Measurements from ENCODE around the gene PTPN23. TPM values are rescaled to one million over a fixed set of nuclear protein-coding genes. Genes with fewer than 3 reads are reported as not detected.

Gene PTPN23
- total and polyA plus RNA-seq, 2 experiments from 2014 or later, result 14.3 to 48.8 TPM

DNA sequence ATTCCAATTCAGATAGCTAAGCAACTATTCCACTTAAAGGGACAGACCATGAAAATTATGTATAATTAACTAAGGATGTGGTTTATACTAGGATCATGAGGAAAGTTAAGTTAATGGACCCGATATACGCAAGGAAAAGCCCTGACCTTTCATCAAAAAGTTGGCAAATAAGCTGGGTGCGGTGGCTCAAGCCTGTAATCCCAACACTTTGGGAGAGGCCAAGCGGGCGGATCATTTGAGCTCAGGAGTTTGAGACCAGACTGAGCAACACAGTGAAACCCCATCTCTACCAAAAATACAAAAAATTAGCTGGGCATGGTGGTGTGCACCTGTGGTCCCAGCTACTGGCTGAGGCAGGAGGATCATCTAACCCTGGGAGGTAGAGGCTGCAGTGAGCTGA is 55.4 kb downstream of the PTPN23 start:
- peaks cover 5% of the 10 kb centered on the region; the same call in 2 of the 3 replicates for H3K4me1 Mint-ChIP-seq
- H3K9me2 ChIP-seq (ENCODE audit: insufficient read depth), result no peaks in the 10 kb centered on the region
- no peak overlapping the region for H2AFZ ChIP-seq
- no peak overlapping the region for H3K4me2 ChIP-seq
- peaks cover 11% of the 10 kb centered on the region for H4K20me1 ChIP-seq (replicated peaks; ENCODE audit: insufficient read depth)
- no peaks in the 10 kb centered on the region for H3K9me3 Mint-ChIP-seq
- no peaks in the 10 kb centered on the region; the same call in 1 of the 2 replicates for H3K4me1 ChIP-seq (ENCODE audit: insufficient read depth)
- no peaks in the 10 kb centered on the region for H3K27me3 Mint-ChIP-seq (ENCODE audit: insufficient read depth, low read depth, poor library complexity)
- no peak overlapping the region for H3K27ac Mint-ChIP-seq
- no peak for ATAC-seq
- peaks cover 17% of the 10 kb centered on the region for H3K79me2 ChIP-seq (replicated peaks; ENCODE audit: insufficient read depth)
- no peak overlapping the region for H3K4me3 Mint-ChIP-seq
- H3K36me3 Mint-ChIP-seq (ENCODE audit: low read depth), result peaks cover 58% of the 10 kb centered on the region
- H3K27me3 ChIP-seq (ENCODE audit: insufficient read depth), result no peaks in the 10 kb centered on the region
- no peak overlapping the region for H3K27ac ChIP-seq (ENCODE audit: low read depth)
- TF ChIP-seq EZH2phosphoT487 (IDR thresholded peaks at IDR 0.05; ENCODE audit: unreplicated experiment) (no peak), EZH2 (IDR thresholded peaks at IDR 0.05; ENCODE audit: low read depth, unreplicated experiment) (no peak)
- TF ChIP-seq, protein P1, sequence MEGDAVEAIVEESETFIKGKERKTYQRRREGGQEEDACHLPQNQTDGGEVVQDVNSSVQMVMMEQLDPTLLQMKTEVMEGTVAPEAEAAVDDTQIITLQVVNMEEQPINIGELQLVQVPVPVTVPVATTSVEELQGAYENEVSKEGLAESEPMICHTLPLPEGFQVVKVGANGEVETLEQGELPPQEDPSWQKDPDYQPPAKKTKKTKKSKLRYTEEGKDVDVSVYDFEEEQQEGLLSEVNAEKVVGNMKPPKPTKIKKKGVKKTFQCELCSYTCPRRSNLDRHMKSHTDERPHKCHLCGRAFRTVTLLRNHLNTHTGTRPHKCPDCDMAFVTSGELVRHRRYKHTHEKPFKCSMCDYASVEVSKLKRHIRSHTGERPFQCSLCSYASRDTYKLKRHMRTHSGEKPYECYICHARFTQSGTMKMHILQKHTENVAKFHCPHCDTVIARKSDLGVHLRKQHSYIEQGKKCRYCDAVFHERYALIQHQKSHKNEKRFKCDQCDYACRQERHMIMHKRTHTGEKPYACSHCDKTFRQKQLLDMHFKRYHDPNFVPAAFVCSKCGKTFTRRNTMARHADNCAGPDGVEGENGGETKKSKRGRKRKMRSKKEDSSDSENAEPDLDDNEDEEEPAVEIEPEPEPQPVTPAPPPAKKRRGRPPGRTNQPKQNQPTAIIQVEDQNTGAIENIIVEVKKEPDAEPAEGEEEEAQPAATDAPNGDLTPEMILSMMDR (conservative IDR thresholded peaks at IDR 0.05; ENCODE audit: low read depth in 2 of 2), result no peak
- TF ChIP-seq, protein P2, sequence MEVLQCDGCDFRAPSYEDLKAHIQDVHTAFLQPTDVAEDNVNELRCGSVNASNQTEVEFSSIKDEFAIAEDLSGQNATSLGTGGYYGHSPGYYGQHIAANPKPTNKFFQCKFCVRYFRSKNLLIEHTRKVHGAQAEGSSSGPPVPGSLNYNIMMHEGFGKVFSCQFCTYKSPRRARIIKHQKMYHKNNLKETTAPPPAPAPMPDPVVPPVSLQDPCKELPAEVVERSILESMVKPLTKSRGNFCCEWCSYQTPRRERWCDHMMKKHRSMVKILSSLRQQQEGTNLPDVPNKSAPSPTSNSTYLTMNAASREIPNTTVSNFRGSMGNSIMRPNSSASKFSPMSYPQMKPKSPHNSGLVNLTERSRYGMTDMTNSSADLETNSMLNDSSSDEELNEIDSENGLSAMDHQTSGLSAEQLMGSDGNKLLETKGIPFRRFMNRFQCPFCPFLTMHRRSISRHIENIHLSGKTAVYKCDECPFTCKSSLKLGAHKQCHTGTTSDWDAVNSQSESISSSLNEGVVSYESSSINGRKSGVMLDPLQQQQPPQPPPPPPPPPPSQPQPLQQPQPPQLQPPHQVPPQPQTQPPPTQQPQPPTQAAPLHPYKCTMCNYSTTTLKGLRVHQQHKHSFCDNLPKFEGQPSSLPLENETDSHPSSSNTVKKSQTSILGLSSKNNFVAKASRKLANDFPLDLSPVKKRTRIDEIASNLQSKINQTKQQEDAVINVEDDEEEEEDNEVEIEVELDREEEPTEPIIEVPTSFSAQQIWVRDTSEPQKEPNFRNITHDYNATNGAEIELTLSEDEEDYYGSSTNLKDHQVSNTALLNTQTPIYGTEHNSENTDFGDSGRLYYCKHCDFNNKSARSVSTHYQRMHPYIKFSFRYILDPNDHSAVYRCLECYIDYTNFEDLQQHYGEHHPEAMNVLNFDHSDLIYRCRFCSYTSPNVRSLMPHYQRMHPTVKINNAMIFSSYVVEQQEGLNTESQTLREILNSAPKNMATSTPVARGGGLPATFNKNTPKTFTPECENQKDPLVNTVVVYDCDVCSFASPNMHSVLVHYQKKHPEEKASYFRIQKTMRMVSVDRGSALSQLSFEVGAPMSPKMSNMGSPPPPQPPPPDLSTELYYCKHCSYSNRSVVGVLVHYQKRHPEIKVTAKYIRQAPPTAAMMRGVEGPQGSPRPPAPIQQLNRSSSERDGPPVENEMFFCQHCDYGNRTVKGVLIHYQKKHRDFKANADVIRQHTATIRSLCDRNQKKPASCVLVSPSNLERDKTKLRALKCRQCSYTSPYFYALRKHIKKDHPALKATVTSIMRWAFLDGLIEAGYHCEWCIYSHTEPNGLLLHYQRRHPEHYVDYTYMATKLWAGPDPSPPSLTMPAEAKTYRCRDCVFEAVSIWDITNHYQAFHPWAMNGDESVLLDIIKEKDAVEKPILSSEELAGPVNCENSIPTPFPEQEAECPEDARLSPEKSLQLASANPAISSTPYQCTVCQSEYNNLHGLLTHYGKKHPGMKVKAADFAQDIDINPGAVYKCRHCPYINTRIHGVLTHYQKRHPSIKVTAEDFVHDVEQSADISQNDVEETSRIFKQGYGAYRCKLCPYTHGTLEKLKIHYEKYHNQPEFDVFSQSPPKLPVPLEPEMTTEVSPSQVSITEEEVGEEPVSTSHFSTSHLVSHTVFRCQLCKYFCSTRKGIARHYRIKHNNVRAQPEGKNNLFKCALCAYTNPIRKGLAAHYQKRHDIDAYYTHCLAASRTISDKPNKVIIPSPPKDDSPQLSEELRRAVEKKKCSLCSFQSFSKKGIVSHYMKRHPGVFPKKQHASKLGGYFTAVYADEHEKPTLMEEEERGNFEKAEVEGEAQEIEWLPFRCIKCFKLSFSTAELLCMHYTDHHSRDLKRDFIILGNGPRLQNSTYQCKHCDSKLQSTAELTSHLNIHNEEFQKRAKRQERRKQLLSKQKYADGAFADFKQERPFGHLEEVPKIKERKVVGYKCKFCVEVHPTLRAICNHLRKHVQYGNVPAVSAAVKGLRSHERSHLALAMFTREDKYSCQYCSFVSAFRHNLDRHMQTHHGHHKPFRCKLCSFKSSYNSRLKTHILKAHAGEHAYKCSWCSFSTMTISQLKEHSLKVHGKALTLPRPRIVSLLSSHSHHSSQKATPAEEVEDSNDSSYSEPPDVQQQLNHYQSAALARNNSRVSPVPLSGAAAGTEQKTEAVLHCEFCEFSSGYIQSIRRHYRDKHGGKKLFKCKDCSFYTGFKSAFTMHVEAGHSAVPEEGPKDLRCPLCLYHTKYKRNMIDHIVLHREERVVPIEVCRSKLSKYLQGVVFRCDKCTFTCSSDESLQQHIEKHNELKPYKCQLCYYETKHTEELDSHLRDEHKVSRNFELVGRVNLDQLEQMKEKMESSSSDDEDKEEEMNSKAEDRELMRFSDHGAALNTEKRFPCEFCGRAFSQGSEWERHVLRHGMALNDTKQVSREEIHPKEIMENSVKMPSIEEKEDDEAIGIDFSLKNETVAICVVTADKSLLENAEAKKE (CRISPR knock-in tag; IDR thresholded peaks at IDR 0.05), result no peak
- TF ChIP-seq, protein P3, sequence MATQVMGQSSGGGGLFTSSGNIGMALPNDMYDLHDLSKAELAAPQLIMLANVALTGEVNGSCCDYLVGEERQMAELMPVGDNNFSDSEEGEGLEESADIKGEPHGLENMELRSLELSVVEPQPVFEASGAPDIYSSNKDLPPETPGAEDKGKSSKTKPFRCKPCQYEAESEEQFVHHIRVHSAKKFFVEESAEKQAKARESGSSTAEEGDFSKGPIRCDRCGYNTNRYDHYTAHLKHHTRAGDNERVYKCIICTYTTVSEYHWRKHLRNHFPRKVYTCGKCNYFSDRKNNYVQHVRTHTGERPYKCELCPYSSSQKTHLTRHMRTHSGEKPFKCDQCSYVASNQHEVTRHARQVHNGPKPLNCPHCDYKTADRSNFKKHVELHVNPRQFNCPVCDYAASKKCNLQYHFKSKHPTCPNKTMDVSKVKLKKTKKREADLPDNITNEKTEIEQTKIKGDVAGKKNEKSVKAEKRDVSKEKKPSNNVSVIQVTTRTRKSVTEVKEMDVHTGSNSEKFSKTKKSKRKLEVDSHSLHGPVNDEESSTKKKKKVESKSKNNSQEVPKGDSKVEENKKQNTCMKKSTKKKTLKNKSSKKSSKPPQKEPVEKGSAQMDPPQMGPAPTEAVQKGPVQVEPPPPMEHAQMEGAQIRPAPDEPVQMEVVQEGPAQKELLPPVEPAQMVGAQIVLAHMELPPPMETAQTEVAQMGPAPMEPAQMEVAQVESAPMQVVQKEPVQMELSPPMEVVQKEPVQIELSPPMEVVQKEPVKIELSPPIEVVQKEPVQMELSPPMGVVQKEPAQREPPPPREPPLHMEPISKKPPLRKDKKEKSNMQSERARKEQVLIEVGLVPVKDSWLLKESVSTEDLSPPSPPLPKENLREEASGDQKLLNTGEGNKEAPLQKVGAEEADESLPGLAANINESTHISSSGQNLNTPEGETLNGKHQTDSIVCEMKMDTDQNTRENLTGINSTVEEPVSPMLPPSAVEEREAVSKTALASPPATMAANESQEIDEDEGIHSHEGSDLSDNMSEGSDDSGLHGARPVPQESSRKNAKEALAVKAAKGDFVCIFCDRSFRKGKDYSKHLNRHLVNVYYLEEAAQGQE (IDR thresholded peaks at IDR 0.05; ENCODE audit: unreplicated experiment), result no peak
- no peak overlapping the region for H3K4me3 ChIP-seq
- 0 out of 2 replicates have a peak, but pooled peaks cover 12% of the 10 kb centered on the region for H3K36me3 ChIP-seq (ENCODE audit: insufficient read depth)
- no peaks in the 10 kb centered on the region for H3F3A ChIP-seq (replicated peaks; ENCODE audit: low read depth)
- no peak for DNase-seq (ENCODE audit: low spot score)

Data from GM23338 (cell line).